ENCODE measurements around the gene MS4A15. TPM values are rescaled to one million over a fixed set of nuclear protein-coding genes. Genes with fewer than 3 reads are reported as not detected.
"Not testable (repeated sequence)": the region's sequence is repeated elsewhere in the genome, so short reads cannot be mapped to it uniquely, and the experiment has no call there.

MS4A15 gene
- total RNA-seq, 1 donor from 2014 or later = not detected

DNA sequence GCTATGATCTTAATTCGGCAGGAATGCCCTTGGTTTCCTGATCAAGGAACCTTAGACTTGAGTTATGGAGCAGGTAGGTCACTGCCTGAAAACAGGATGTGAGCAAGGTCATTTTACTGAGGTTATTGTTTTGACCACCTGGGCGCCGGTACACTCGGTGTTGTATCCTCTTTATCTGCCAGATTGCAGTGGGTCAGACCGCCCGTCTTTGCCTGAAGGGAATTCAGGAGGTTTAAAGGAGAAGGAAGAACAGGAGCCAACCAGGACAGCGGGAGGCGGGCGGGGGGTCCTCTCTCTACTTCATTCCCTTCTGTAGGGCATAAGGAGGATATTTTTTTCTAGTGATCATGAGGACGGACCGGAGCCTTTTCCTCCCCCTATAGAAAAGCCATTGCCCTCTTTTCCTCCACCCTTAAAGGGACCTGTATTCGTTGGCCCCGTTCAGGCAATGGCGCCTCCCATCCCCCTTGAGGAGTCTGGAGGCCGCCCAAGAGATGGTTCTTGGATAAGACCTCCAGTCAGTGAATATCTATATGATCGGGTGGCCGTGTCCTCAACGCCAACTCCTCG lies 649 bp downstream of the MS4A15 start:
- H3K9me3 ChIP-seq (ENCODE audit: insufficient read depth, low read depth, low read length) = no peaks in the 10 kb centered on the region
- no peaks in the 10 kb centered on the region for H3K4me1 ChIP-seq (ENCODE audit: insufficient read depth, low read length)
- no peaks in the 10 kb centered on the region for H3K36me3 Mint-ChIP-seq (ENCODE audit: low read depth, unreplicated experiment)
- no peaks in the 10 kb centered on the region for H3K27me3 ChIP-seq (ENCODE audit: insufficient read depth, low read length)
- H3K4me2 ChIP-seq (ENCODE audit: low read length) = no peak overlapping the region
- H2AFZ ChIP-seq (ENCODE audit: low read depth, low read length) = no peak overlapping the region
- H3K27ac ChIP-seq (ENCODE audit: low read depth, low read length) = no peak overlapping the region
- H3K4me3 ChIP-seq (ENCODE audit: insufficient read depth, low read depth, low read length) = no peak overlapping the region
- H3K27me3 Mint-ChIP-seq (ENCODE audit: low read depth, unreplicated experiment) = peaks cover 8% of the 10 kb centered on the region
- no peaks in the 10 kb centered on the region for H3K9me3 Mint-ChIP-seq (ENCODE audit: unreplicated experiment)
- H3K4me3 Mint-ChIP-seq (ENCODE audit: unreplicated experiment) = no peak overlapping the region
- no peak for FAIRE-seq
- DNase-seq (ENCODE audit: low read depth) = no peak
- TF ChIP-seq, protein P1, sequence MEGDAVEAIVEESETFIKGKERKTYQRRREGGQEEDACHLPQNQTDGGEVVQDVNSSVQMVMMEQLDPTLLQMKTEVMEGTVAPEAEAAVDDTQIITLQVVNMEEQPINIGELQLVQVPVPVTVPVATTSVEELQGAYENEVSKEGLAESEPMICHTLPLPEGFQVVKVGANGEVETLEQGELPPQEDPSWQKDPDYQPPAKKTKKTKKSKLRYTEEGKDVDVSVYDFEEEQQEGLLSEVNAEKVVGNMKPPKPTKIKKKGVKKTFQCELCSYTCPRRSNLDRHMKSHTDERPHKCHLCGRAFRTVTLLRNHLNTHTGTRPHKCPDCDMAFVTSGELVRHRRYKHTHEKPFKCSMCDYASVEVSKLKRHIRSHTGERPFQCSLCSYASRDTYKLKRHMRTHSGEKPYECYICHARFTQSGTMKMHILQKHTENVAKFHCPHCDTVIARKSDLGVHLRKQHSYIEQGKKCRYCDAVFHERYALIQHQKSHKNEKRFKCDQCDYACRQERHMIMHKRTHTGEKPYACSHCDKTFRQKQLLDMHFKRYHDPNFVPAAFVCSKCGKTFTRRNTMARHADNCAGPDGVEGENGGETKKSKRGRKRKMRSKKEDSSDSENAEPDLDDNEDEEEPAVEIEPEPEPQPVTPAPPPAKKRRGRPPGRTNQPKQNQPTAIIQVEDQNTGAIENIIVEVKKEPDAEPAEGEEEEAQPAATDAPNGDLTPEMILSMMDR (IDR thresholded peaks at IDR 0.05; ENCODE audit: insufficient read depth, low read depth, low read length) = no peak
- no peak for TF ChIP-seq EZH2 (IDR thresholded peaks at IDR 0.05; ENCODE audit: insufficient read depth, low read length)
- no peak overlapping the region for H3K9ac ChIP-seq (ENCODE audit: low read length)
- no peaks in the 10 kb centered on the region for H3K79me2 ChIP-seq (ENCODE audit: insufficient read depth, low read length)
- no peaks in the 10 kb centered on the region for H3K36me3 ChIP-seq (ENCODE audit: insufficient read depth, low read length)
- H4K20me1 ChIP-seq (ENCODE audit: insufficient read depth, low read length) = no peaks in the 10 kb centered on the region
- peaks cover 4% of the 10 kb centered on the region for H3K4me1 Mint-ChIP-seq (ENCODE audit: low read depth, unreplicated experiment)
- no peak overlapping the region for H3K27ac Mint-ChIP-seq (ENCODE audit: unreplicated experiment)

DNA sequence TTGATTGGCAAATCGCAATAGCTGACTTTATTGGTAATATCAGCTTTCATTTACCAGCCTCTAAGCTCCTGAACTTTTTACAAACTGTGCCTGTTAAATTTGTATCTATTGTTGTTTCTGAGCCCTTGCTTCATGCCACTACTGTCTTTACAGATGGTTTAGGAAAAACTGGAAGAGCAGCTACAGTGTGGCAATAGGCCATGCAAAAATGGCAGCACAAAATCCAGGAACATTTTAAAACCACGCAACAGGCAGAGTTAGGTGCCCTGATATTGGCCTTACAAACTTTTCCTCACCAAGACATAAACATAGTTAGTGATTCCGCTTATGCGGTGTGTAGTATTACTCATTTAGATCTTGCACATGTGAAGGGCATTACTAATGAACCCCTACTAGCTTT lies 2.0 kb downstream of the MS4A15 start:
- not testable (repeated sequence) for H2AFZ ChIP-seq (ENCODE audit: low read depth, low read length); H3K4me1 Mint-ChIP-seq (ENCODE audit: low read depth, unreplicated experiment); H3K27me3 ChIP-seq (ENCODE audit: insufficient read depth, low read length); H3K4me2 ChIP-seq (ENCODE audit: low read length); FAIRE-seq; H3K27ac ChIP-seq (ENCODE audit: low read depth, low read length); H3K9me3 Mint-ChIP-seq (ENCODE audit: unreplicated experiment); H3K36me3 Mint-ChIP-seq (ENCODE audit: low read depth, unreplicated experiment); H3K4me3 ChIP-seq (ENCODE audit: insufficient read depth, low read depth, low read length); H4K20me1 ChIP-seq (ENCODE audit: insufficient read depth, low read length); H3K27me3 Mint-ChIP-seq (ENCODE audit: low read depth, unreplicated experiment); H3K9ac ChIP-seq (ENCODE audit: low read length); DNase-seq (ENCODE audit: low read depth); H3K79me2 ChIP-seq (ENCODE audit: insufficient read depth, low read length); H3K27ac Mint-ChIP-seq (ENCODE audit: unreplicated experiment); H3K9me3 ChIP-seq (ENCODE audit: insufficient read depth, low read depth, low read length); H3K36me3 ChIP-seq (ENCODE audit: insufficient read depth, low read length); H3K4me1 ChIP-seq (ENCODE audit: insufficient read depth, low read length); H3K4me3 Mint-ChIP-seq (ENCODE audit: unreplicated experiment)

DNA sequence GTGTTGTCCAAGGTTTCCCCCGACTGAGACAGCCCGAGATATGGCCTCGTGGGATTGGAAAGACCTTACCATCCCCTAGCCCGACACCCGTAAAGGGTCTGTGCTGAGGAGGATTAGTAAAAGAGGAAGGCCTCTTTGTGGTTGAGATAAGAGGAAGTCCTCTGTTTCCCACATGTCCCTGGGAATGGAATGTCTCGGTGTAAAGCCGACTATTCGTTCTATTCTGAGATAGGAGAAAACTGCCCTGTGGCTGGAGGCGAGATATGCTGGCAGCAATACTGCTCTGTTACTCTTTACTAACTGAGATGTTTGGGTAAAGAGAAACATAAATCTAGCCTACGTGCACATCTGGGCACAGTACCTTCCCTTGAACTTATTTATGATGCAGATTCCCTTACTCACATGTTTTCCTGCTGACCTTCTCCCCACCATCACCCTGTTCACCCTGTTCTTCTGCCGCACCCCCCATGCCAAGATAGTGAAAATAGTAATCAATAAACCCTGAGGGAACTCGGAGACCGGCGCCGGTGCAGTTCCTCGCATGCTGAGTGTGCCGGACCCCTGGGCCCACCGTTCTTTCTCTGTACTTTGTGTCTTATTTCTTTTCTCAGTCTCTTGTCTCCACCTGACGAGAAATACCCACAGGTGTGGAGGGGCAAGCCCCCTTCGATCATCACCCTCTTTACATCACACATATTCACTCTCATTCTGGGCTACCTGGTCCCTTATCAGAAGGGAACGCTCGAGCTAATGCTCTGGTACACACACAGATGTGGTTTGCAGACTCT lies 3.0 kb downstream of the MS4A15 start:
- not testable (repeated sequence) for DNase-seq (ENCODE audit: low read depth); H3K4me1 Mint-ChIP-seq (ENCODE audit: low read depth, unreplicated experiment); H4K20me1 ChIP-seq (ENCODE audit: insufficient read depth, low read length); H3K36me3 ChIP-seq (ENCODE audit: insufficient read depth, low read length); H3K36me3 Mint-ChIP-seq (ENCODE audit: low read depth, unreplicated experiment); H3K4me3 ChIP-seq (ENCODE audit: insufficient read depth, low read depth, low read length); H3K9me3 Mint-ChIP-seq (ENCODE audit: unreplicated experiment); H3K4me1 ChIP-seq (ENCODE audit: insufficient read depth, low read length); H2AFZ ChIP-seq (ENCODE audit: low read depth, low read length); FAIRE-seq; H3K27me3 ChIP-seq (ENCODE audit: insufficient read depth, low read length); H3K27ac ChIP-seq (ENCODE audit: low read depth, low read length); H3K9me3 ChIP-seq (ENCODE audit: insufficient read depth, low read depth, low read length); H3K4me2 ChIP-seq (ENCODE audit: low read length); H3K4me3 Mint-ChIP-seq (ENCODE audit: unreplicated experiment); H3K27ac Mint-ChIP-seq (ENCODE audit: unreplicated experiment); H3K79me2 ChIP-seq (ENCODE audit: insufficient read depth, low read length); H3K9ac ChIP-seq (ENCODE audit: low read length); H3K27me3 Mint-ChIP-seq (ENCODE audit: low read depth, unreplicated experiment)

Measured in astrocyte (in vitro differentiated cells and primary cell).